Measurements from ENCODE around the gene ME1.

DNA sequence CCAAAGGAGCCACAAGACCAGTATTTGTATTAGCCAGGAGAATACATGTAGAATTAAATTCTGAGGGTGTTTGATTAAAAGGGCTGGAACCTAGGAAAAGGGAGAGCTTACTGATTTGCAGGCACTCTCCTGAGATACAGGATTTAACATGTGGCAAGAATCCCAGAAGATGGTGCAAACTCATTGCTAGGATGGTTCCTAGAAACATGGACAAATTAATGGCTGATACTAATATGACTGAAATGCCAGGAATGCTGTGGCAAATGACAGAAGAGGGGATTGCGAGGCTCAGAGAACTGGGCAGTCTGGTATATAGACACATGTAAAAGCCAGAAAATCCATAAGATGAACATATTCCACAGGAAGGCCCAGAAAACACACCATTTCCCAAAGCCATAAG lies 119.6 kb downstream of the ME1 start:
- TF ChIP-seq, protein P1, sequence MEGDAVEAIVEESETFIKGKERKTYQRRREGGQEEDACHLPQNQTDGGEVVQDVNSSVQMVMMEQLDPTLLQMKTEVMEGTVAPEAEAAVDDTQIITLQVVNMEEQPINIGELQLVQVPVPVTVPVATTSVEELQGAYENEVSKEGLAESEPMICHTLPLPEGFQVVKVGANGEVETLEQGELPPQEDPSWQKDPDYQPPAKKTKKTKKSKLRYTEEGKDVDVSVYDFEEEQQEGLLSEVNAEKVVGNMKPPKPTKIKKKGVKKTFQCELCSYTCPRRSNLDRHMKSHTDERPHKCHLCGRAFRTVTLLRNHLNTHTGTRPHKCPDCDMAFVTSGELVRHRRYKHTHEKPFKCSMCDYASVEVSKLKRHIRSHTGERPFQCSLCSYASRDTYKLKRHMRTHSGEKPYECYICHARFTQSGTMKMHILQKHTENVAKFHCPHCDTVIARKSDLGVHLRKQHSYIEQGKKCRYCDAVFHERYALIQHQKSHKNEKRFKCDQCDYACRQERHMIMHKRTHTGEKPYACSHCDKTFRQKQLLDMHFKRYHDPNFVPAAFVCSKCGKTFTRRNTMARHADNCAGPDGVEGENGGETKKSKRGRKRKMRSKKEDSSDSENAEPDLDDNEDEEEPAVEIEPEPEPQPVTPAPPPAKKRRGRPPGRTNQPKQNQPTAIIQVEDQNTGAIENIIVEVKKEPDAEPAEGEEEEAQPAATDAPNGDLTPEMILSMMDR (IDR thresholded peaks at IDR 0.05; ENCODE audit: low read depth, low read length, poor library complexity, severe bottlenecking): no peak
- no peak for TF ChIP-seq EZH2phosphoT487 (IDR thresholded peaks at IDR 0.05; ENCODE audit: borderline replicate concordance, low read length)

All from DOHH2 (cell line).